ENCODE measurements around the gene SIL1.
A peak's percentile ranks its signal among the peaks of the same experiment; 100 is the strongest.
"Not testable (repeated sequence)": the region's sequence is repeated elsewhere in the genome, so short reads cannot be mapped to it uniquely, and the experiment has no call there.

Gene SIL1

GRCh38 chr5:139038613-139039305 is 159.4 kb downstream of the SIL1 start:
- TF ChIP-seq ARNT (IDR thresholded peaks at IDR 0.05) (no peak), ELF4 (IDR thresholded peaks at IDR 0.05) (no peak), SUZ12 (IDR thresholded peaks at IDR 0.05) (no peak), ZNF384 (IDR thresholded peaks at IDR 0.05) (no peak), HDGF (IDR thresholded peaks at IDR 0.05; ENCODE audit: borderline replicate concordance) (no peak), CTBP1 (IDR thresholded peaks at IDR 0.05; ENCODE audit: borderline replicate concordance) (no peak), LEF1 (IDR thresholded peaks at IDR 0.05; ENCODE audit: borderline replicate concordance) (no peak), NFRKB (IDR thresholded peaks at IDR 0.05) (no peak), FOXK2 (IDR thresholded peaks at IDR 0.05) (no peak), L3MBTL2 (conservative IDR thresholded peaks at IDR 0.05) (no peak), BHLHE40 (IDR thresholded peaks at IDR 0.05; ENCODE audit: borderline replicate concordance) (no peak), FOXM1 (IDR thresholded peaks at IDR 0.05; ENCODE audit: borderline replicate concordance) (no peak), PKNOX1 (IDR thresholded peaks at IDR 0.05) (no peak), FOXA1 (IDR thresholded peaks at IDR 0.05) (no peak), TARDBP (IDR thresholded peaks at IDR 0.05) (no peak), SP1 (IDR thresholded peaks at IDR 0.05) (no peak)
- ChIA-PET POLR2A (interaction anchor here (1.2 kb wide), 1 partner anchor 10 kb away, joined by 3 read pairs; no protein-coding TSS in a partner anchor), CTCF (no interaction called here)
- DNase-seq (ENCODE audit: extremely low spot score): peak; percentile 16

- no peak for DNase-seq (ENCODE audit: extremely low spot score)
- ChIA-PET POLR2A (no interaction called here), CTCF (no interaction called here)
- TF ChIP-seq ZNF384 (IDR thresholded peaks at IDR 0.05) (no peak), CTBP1 (IDR thresholded peaks at IDR 0.05; ENCODE audit: borderline replicate concordance) (no peak), FOXA1 (IDR thresholded peaks at IDR 0.05) (no peak), ARNT (IDR thresholded peaks at IDR 0.05) (no peak), HDGF (IDR thresholded peaks at IDR 0.05; ENCODE audit: borderline replicate concordance) (no peak), BHLHE40 (IDR thresholded peaks at IDR 0.05; ENCODE audit: borderline replicate concordance) (no peak)
Observed at GRCh38 chr5:139037732-139038131, 160.4 kb downstream of the SIL1 start.

- CTCF ChIA-PET; DNase-seq (ENCODE audit: extremely low spot score); POLR2A ChIA-PET: not testable (repeated sequence)
Observed at GRCh38 chr5:139036332-139036731, 161.8 kb downstream of the SIL1 start.

- TF ChIP-seq PKNOX1 (IDR thresholded peaks at IDR 0.05): no peak
- no peak for TF ChIP-seq ARNT (IDR thresholded peaks at IDR 0.05)
- no peak for TF ChIP-seq FOXM1 (IDR thresholded peaks at IDR 0.05; ENCODE audit: borderline replicate concordance)
- TF ChIP-seq L3MBTL2 (conservative IDR thresholded peaks at IDR 0.05): no peak
- TF ChIP-seq SUZ12 (IDR thresholded peaks at IDR 0.05): no peak
- no peak for TF ChIP-seq NFRKB (IDR thresholded peaks at IDR 0.05)
- no peak for TF ChIP-seq FOXK2 (IDR thresholded peaks at IDR 0.05)
- no peak for TF ChIP-seq HDGF (IDR thresholded peaks at IDR 0.05; ENCODE audit: borderline replicate concordance)
Observed at GRCh38 chr5:139027150-139027549, 171.0 kb downstream of the SIL1 start.

GRCh38 chr5:139025651-139026050 is 172.5 kb downstream of the SIL1 start:
- no peak for DNase-seq (ENCODE audit: extremely low spot score)
- ChIA-PET CTCF (interaction anchor here (0.8 kb wide), 1 partner anchor 103 kb away, joined by 3 read pairs; no protein-coding TSS in a partner anchor), POLR2A (no interaction called here)

More at GRCh38 chr5:139027150-139027549, 171.0 kb downstream of the SIL1 start:
- POLR2A ChIA-PET: no interaction called here
- no peak for DNase-seq (ENCODE audit: extremely low spot score)
- CTCF ChIA-PET: no interaction called here

GRCh38 chr5:139023286-139023685 is 174.9 kb downstream of the SIL1 start:
- CTCF ChIA-PET: interaction anchor here (0.7 to 1.1 kb wide), 2 partner anchors 204 to 239 kb away, joined by 3 read pairs; no protein-coding TSS in a partner anchor

More at GRCh38 chr5:139025651-139026050, 172.5 kb downstream of the SIL1 start:
- TF ChIP-seq ZNF384 (IDR thresholded peaks at IDR 0.05): no peak
- no peak for TF ChIP-seq ARNT (IDR thresholded peaks at IDR 0.05)
- TF ChIP-seq FOXA1 (IDR thresholded peaks at IDR 0.05): no peak
- no peak for TF ChIP-seq SP1 (IDR thresholded peaks at IDR 0.05)
- TF ChIP-seq FOXM1 (IDR thresholded peaks at IDR 0.05; ENCODE audit: borderline replicate concordance): no peak
- no peak for TF ChIP-seq FOXK2 (IDR thresholded peaks at IDR 0.05)
- no peak for TF ChIP-seq BHLHE40 (IDR thresholded peaks at IDR 0.05; ENCODE audit: borderline replicate concordance)
- TF ChIP-seq PKNOX1 (IDR thresholded peaks at IDR 0.05): no peak
- TF ChIP-seq SUZ12 (IDR thresholded peaks at IDR 0.05): no peak
- TF ChIP-seq NFRKB (IDR thresholded peaks at IDR 0.05): no peak
- no peak for TF ChIP-seq TARDBP (IDR thresholded peaks at IDR 0.05)
- TF ChIP-seq L3MBTL2 (conservative IDR thresholded peaks at IDR 0.05): no peak

More at GRCh38 chr5:139023286-139023685, 174.9 kb downstream of the SIL1 start:
- TF ChIP-seq FOXM1 (IDR thresholded peaks at IDR 0.05; ENCODE audit: borderline replicate concordance) (no peak), TARDBP (IDR thresholded peaks at IDR 0.05) (no peak), CTBP1 (IDR thresholded peaks at IDR 0.05; ENCODE audit: borderline replicate concordance) (no peak), L3MBTL2 (conservative IDR thresholded peaks at IDR 0.05) (no peak), PKNOX1 (IDR thresholded peaks at IDR 0.05) (no peak)
- DNase-seq (ENCODE audit: extremely low spot score): no peak
- POLR2A ChIA-PET: no interaction called here

All from HEK293T (cell line).